Measurements from ENCODE around the gene KCNA2. TPM values are rescaled to one million over a fixed set of nuclear protein-coding genes. Genes with fewer than 3 reads are reported as not detected.

Gene KCNA2
- total RNA-seq, 1 experiment from 2014 or later = under 0.01 TPM

GRCh38 chr1:110554871-110555801, 51.0 kb downstream of the KCNA2 start:
- DNase-seq (ENCODE audit: low read depth, low spot score) = peak; percentile 43
- in situ Hi-C loops (cut with HindIII; ENCODE audit: low pct_unique_long_range_greater_than_20kb, low sequenced_read_pairs) = no loop called here

- no peak for DNase-seq (ENCODE audit: low read depth, low spot score)
- in situ Hi-C loops (cut with HindIII; ENCODE audit: low pct_unique_long_range_greater_than_20kb, low sequenced_read_pairs) = no loop called here
Observed at GRCh38 chr1:110551278-110551809, 54.8 kb downstream of the KCNA2 start.

GRCh38 chr1:110549831-110550230, 56.3 kb downstream of the KCNA2 start:
- in situ Hi-C loops (cut with HindIII; ENCODE audit: low pct_unique_long_range_greater_than_20kb, low sequenced_read_pairs) = no loop called here
- no peak for DNase-seq (ENCODE audit: low read depth, low spot score)

- peak; percentile 32 for DNase-seq (ENCODE audit: low read depth, low spot score)
- in situ Hi-C loops (cut with HindIII; ENCODE audit: low pct_unique_long_range_greater_than_20kb, low sequenced_read_pairs) = no loop called here
Observed at GRCh38 chr1:110548381-110548780, 57.8 kb downstream of the KCNA2 start.

GRCh38 chr1:110547017-110547416, 59.1 kb downstream of the KCNA2 start:
- in situ Hi-C loops (cut with HindIII; ENCODE audit: low pct_unique_long_range_greater_than_20kb, low sequenced_read_pairs) = no loop called here
- no peak for DNase-seq (ENCODE audit: low read depth, low spot score)

- no peak for DNase-seq (ENCODE audit: low read depth, low spot score)
- in situ Hi-C loops (cut with HindIII; ENCODE audit: low pct_unique_long_range_greater_than_20kb, low sequenced_read_pairs) = no loop called here
Observed at GRCh38 chr1:110545492-110545891, 60.7 kb downstream of the KCNA2 start.

GRCh38 chr1:110544753-110545152, 61.4 kb downstream of the KCNA2 start:
- DNase-seq (ENCODE audit: low read depth, low spot score) = no peak
- in situ Hi-C loops (cut with HindIII; ENCODE audit: low pct_unique_long_range_greater_than_20kb, low sequenced_read_pairs) = no loop called here

Other genes starting within 250 kb of the KCNA2 start
- gene SLC16A4, start 215.3 kb downstream of the KCNA2 start, total RNA-seq (2014; rRNA removed; shearing (Covaris generic)) = 93.4 and 93.8 TPM in 2 replicates
- gene LAMTOR5, start 198.7 kb downstream of the KCNA2 start, total RNA-seq (2014; rRNA removed; shearing (Covaris generic)) = 206 and 246 TPM in 2 replicates
- gene PROK1, start 155.2 kb downstream of the KCNA2 start, total RNA-seq (2014; rRNA removed; shearing (Covaris generic)) = not detected in 2 replicates
- not detected in 2 replicates for gene KCNA10, start 87.2 kb downstream of the KCNA2 start, total RNA-seq (2014; rRNA removed; shearing (Covaris generic))
- gene KCNA3, start 68.6 kb upstream of the KCNA2 start, total RNA-seq (2014; rRNA removed; shearing (Covaris generic)) = not detected in 2 replicates

All from SK-MEL-5 (cell line).